ENCODE results near the gene PTGIR.

Gene PTGIR

GRCh38 chr19:46609511-46610412 lies 15.1 kb downstream of the PTGIR start:
- TF ChIP-seq CTCF (IDR thresholded peaks at IDR 0.05) = no peak
- Histone ChIP-seq H3K4me3 (no peak overlapping the region), H3K27ac (no peak overlapping the region)
- no peak for DNase-seq (ENCODE audit: low spot score)

GRCh38 chr19:46608581-46609345 lies 16.1 kb downstream of the PTGIR start:
- Histone ChIP-seq H3K4me3 (no peak overlapping the region), H3K27ac (peak overlapping the region in 1 of 2 donors; percentile 98)
- no peak for TF ChIP-seq CTCF (IDR thresholded peaks at IDR 0.05)
- DNase-seq (ENCODE audit: low spot score) = no peak

- no peak overlapping the region for H3K4me3 ChIP-seq
- H3K27ac ChIP-seq = peak overlapping the region in 1 of 2 donors; percentile 98
- DNase-seq (ENCODE audit: low spot score) = no peak
- no peak for TF ChIP-seq CTCF (IDR thresholded peaks at IDR 0.05)
Observed at GRCh38 chr19:46608178-46608577, 16.7 kb downstream of the PTGIR start.

DNA sequence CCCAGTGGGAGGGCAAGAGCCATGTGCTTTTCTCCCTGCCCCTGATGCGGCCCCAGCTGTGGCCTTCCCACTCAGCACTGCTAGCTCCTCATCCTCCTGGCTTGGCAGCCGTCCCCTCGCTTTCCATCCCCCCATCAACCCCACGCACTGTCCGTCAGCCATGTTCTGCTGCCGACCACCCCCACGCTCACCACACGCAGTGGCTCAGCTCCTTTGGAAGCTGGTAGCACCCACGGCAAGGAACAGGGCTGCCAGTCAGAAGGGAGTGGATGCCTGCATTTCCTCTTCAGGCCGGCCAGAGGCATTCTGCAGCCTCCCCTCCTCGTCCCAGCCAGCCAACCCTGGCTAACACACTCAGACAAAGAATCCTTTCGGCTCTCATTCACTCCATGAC lies 17.4 kb downstream of the PTGIR start:
- Histone ChIP-seq H3K27ac (peak overlapping the region in 1 of 2 donors; percentile 98), H3K4me3 (no peak overlapping the region)
- no peak for DNase-seq (ENCODE audit: low spot score)
- TF ChIP-seq CTCF (IDR thresholded peaks at IDR 0.05) = no peak

DNA sequence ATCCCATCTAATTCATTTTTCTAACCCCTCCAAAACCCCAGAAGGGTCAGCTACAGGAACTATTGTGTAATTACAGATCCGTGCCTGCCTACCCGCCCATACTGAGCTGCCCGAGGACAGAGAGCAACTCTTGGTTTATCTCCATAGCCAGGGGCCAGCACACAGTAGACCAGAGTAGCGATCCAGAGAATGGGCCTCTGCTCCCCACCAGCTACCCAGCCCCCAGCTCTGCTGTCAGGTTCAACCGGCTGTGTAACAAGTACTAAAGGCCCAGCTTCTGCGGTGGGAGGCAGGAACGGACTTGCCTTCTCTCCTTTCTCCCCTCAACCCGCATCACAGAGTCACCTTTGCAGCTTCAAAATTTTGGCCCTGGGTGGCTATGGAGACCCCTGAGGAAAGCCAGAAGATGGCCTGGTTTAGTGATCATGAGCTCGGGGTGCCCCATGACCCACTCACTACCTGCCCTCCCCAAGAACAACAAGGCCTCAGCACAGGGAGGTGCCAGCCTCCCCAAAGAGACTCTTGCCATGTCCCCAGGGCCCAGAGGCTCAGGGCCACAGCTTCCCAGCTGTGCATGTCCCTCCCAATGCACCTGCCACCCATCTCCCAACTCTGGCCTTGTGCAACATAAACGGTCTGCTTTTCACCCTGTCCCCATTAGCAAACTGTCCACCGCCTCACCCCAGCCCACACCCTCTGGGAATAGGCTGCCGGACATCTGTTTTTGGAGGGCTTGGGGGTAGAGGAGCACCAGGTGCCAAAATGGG lies 18.0 kb downstream of the PTGIR start:
- no peak for DNase-seq (ENCODE audit: low spot score)
- peak overlapping the region; percentile 98 to 99 for H3K27ac ChIP-seq
- H3K4me3 ChIP-seq = no peak overlapping the region
- TF ChIP-seq CTCF (IDR thresholded peaks at IDR 0.05) = no peak

GRCh38 chr19:46606019-46606418 lies 18.9 kb downstream of the PTGIR start:
- no peak for DNase-seq (ENCODE audit: low spot score)
- H3K27ac ChIP-seq = peak overlapping the region; percentile 98 to 99
- peak overlapping the region; percentile 58 for H3K4me3 ChIP-seq
- no peak for TF ChIP-seq CTCF (IDR thresholded peaks at IDR 0.05)
